OCI-LY1 (cell line): ENCODE results near the gene CSMD2.

Experiments used
- H2AFZ ChIP-seq: fragments of 200-600 bp; sonication (generic), shearing (Covaris generic); 2 replicates; pipeline ENCODE4 v1.6.0; 2014; ENCODE audit warnings: antibody characterized with exemption, mild to moderate bottlenecking, low read length
- H3F3A ChIP-seq: fragments of 200-600 bp; sonication (generic), shearing (Covaris generic); 2 replicates; pipeline ENCODE4 v1.6.0; 2014; ENCODE audit warnings: mild to moderate bottlenecking, antibody characterized with exemption, low read length, moderate library complexity; ENCODE audit not compliant: insufficient read depth
- H3K27ac ChIP-seq: fragments of 200-600 bp; sonication (generic); 2 replicates; pipeline ENCODE4 v1.5.1; 2014; ENCODE audit warnings: low read length, mixed run types, mild to moderate bottlenecking, low read depth; ENCODE audit not compliant: poor library complexity, severe bottlenecking
- H3K27me3 ChIP-seq: fragments of 200-600 bp; sonication (generic); 2 replicates; pipeline ENCODE4 v1.6.0; 2014; ENCODE audit warnings: antibody characterized with exemption, mild to moderate bottlenecking, low read length, moderate library complexity; ENCODE audit not compliant: insufficient read depth
- H3K36me3 ChIP-seq: fragments of 200-600 bp; sonication (generic); 2 replicates; pipeline ENCODE4 v1.6.1; 2014; ENCODE audit warnings: mild to moderate bottlenecking, antibody characterized with exemption, low read length, moderate library complexity, mixed read lengths; ENCODE audit not compliant: insufficient read depth
- H3K4me1 ChIP-seq: fragments of 200-600 bp; sonication (generic); 2 replicates; pipeline ENCODE4 v1.5.1; 2014; ENCODE audit warnings: mild to moderate bottlenecking, low read length, moderate library complexity; ENCODE audit not compliant: insufficient read depth, severe bottlenecking
- H3K4me2 ChIP-seq: fragments of 200-600 bp; sonication (generic), shearing (Covaris generic); 2 replicates; pipeline ENCODE4 v1.6.1; 2014; ENCODE audit warnings: low read length
- H3K4me3 ChIP-seq: fragments of 200-600 bp; sonication (generic); 2 replicates; pipeline ENCODE4 v1.5.1; 2014; ENCODE audit warnings: low read length, low read depth, mild to moderate bottlenecking, mixed read lengths; ENCODE audit not compliant: poor library complexity, severe bottlenecking
- H3K79me2 ChIP-seq: fragments of 200-600 bp; shearing (Covaris generic); 2 replicates; pipeline ENCODE4 v1.6.1; 2016; ENCODE audit warnings: mixed run types, low read length, mixed read lengths; ENCODE audit not compliant: insufficient read depth
- H3K9ac ChIP-seq: fragments of 200-600 bp; sonication (generic), shearing (Covaris generic); 2 replicates; pipeline ENCODE4 v1.6.1; 2014; ENCODE audit warnings: mild to moderate bottlenecking, low read length, mixed read lengths
- H3K9me2 ChIP-seq: fragments of 200-600 bp; sonication (generic), shearing (Covaris generic); 2 replicates; pipeline ENCODE4 v1.6.1; 2014; ENCODE audit warnings: low read depth, mild to moderate bottlenecking, low read length, mixed read lengths
- H3K9me3 ChIP-seq: fragments of 200-600 bp; shearing (Covaris generic); 2 replicates; pipeline ENCODE4 v1.6.1; 2014; ENCODE audit warnings: low read length, mixed read lengths
- H4K20me1 ChIP-seq: fragments of 200-600 bp; sonication (generic), shearing (Covaris generic); 2 replicates; pipeline ENCODE4 v1.6.0; 2016; ENCODE audit warnings: mild to moderate bottlenecking, low read length; ENCODE audit not compliant: insufficient read depth
- CTCF ChIP-seq: fragments of 200-600 bp; sonication (generic), shearing (Covaris generic); IDR thresholded peaks from 2 replicates; pipeline ENCODE4 v1.5.1; 2017; ENCODE audit warnings: mild to moderate bottlenecking, antibody characterized with exemption, low read length, moderate library complexity, mixed read lengths
- EZH2 ChIP-seq: fragments of 200-600 bp; sonication (generic), shearing (Covaris generic); IDR thresholded peaks from 2 replicates; pipeline ENCODE4 v1.8.0; 2017; ENCODE audit warnings: borderline replicate concordance, mixed run types, mild to moderate bottlenecking, antibody characterized with exemption, low read length, moderate library complexity, mixed read lengths

Gene CSMD2

DNA sequence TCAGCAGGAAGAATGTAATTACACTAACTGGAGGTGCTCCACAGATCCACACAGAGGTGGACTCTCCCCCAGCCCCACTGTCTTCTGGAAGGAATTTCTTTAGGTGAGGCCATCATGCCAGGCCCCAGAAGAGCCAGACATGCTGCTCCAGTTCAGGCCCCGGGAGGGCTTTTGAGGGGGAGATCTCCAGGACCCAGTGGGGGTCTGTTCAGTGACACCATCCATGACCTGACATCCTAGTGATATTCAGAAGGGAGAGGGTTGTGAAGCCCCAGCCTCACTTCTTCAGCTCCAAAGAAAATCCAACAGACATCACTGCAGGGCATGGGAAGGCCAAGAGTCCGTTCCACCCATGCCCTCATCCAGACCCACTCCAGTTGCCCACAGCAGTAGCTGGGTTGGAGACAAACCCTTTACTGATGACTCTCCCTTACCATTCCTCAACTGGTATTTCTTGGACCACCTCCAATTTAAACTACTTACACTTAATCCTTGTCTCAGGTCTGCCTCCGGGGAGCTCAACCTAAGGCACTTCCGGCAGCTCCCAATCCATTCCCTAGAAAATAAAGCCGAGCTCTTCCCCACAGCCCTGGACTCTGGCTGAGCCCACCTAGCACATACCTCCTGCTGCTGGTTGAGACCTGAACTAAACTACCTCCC lies 39.2 kb downstream of the CSMD2 start:
- no peaks in the 10 kb centered on the region for H3K79me2 ChIP-seq
- H3K4me1 ChIP-seq = no peaks in the 10 kb centered on the region
- H3K4me2 ChIP-seq = no peak overlapping the region
- no peaks in the 10 kb centered on the region for H3F3A ChIP-seq
- H3K27me3 ChIP-seq = no peaks in the 10 kb centered on the region
- no peak overlapping the region for H3K9ac ChIP-seq
- no peak overlapping the region for H3K27ac ChIP-seq
- no peaks in the 10 kb centered on the region for H3K9me2 ChIP-seq
- no peaks in the 10 kb centered on the region for H3K36me3 ChIP-seq
- no peak overlapping the region for H3K4me3 ChIP-seq
- H4K20me1 ChIP-seq = no peaks in the 10 kb centered on the region
- no peak overlapping the region for H2AFZ ChIP-seq
- TF ChIP-seq CTCF (no peak), EZH2 (no peak)
- H3K9me3 ChIP-seq = no peaks in the 10 kb centered on the region

DNA sequence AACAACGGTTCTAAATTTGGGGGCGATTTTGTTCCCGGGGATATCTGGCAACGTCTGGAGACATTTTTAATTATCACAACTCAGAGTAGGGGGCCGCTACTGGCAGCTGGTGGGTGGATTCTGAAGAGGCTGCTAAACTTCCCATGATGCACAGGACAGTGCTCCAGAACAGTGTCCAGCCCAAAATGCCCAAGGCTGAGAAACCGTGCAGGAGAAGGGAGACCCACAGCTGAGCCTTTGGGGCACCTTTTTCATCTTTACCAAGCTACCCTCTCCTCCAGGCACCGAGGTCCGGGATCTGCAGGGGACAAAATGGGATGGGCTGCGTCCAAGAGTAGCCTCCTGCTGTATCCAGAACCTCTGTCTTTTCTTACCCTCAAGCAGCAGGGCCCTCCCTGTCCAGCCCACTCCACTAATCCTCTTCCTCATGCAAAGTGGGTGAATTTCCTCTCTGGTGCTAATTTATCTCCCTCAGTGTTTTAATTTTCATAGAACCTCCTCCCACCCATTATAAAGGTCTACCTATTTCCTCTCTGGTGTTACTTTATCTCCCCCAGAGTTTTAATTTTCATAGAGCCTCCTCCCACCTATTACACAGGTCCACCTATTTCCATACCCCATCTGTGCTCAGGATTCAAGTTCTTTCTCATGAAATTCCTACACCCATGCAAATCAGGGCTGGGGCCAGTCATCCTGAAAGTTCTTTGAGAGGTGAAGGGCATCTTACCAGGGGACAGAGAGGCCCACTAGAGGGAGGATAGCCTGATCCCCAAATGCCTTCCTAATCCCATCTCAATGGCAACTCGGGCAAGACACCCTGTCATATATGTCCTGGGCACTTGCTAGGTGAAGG lies 42.7 kb downstream of the CSMD2 start:
- Histone ChIP-seq H3K27me3 (no peaks in the 10 kb centered on the region), H3K9me2 (no peaks in the 10 kb centered on the region), H3K9ac (no peak overlapping the region), H2AFZ (no peak overlapping the region), H3K4me2 (no peak overlapping the region), H3K27ac (no peak overlapping the region), H3K4me1 (no peaks in the 10 kb centered on the region), H3F3A (no peaks in the 10 kb centered on the region), H3K36me3 (no peaks in the 10 kb centered on the region), H3K4me3 (no peak overlapping the region), H3K79me2 (no peaks in the 10 kb centered on the region), H4K20me1 (no peaks in the 10 kb centered on the region), H3K9me3 (no peaks in the 10 kb centered on the region)
- no peak for TF ChIP-seq EZH2
- TF ChIP-seq CTCF = no peak

DNA sequence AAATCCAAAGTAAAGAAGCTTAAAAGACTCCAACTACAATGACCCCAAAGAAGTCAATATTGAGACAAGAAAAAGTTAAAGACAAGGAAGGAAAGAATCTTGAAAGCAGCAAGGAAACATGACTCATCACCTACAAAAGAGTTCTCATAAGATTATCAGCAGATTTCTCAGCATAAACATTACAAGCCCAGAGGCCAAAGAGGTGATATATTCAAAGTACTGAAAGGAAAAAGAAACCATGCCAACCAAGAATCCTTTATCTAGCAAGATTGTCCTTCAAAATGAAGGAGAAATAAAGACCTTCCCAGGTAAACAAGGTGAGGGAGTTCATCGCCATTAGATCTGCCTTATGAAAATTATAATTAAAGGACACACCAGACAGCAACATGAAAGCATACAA lies 49.8 kb downstream of the CSMD2 start:
- H3K79me2 ChIP-seq = no peaks in the 10 kb centered on the region
- H3K27me3 ChIP-seq = no peaks in the 10 kb centered on the region
- H2AFZ ChIP-seq = no peak overlapping the region
- no peaks in the 10 kb centered on the region for H3K9me2 ChIP-seq
- no peak for TF ChIP-seq EZH2
- no peak for TF ChIP-seq CTCF
- no peak overlapping the region for H3K4me3 ChIP-seq
- no peaks in the 10 kb centered on the region for H3K36me3 ChIP-seq
- no peaks in the 10 kb centered on the region for H3K4me1 ChIP-seq
- peaks cover 2% of the 10 kb centered on the region; the same call in 1 of the 2 replicates for H3K9me3 ChIP-seq
- H3F3A ChIP-seq = no peaks in the 10 kb centered on the region
- H3K27ac ChIP-seq = no peak overlapping the region
- H3K9ac ChIP-seq = no peak overlapping the region
- no peak overlapping the region for H3K4me2 ChIP-seq
- H4K20me1 ChIP-seq = no peaks in the 10 kb centered on the region
